HG03520 (cell line): ENCODE measurements around the gene GAA.
A peak's percentile ranks its signal among the peaks of the same experiment; 100 is the strongest.
"Not testable (repeated sequence)": the region's sequence is repeated elsewhere in the genome, so short reads cannot be mapped to it uniquely, and the experiment has no call there.

ENCODE experiments used
- ATAC-seq: cut with Tn5 transposase; IDR thresholded peaks from one replicate; pipeline ENCODE4 v1.9.1; 2021; ENCODE audit warnings: mild to moderate bottlenecking, moderate library complexity; ENCODE audit not compliant: unreplicated experiment

The GAA gene

GRCh38 chr17:80142929-80143328 is 41.5 kb downstream of the GAA start:
- no peak for ATAC-seq

DNA sequence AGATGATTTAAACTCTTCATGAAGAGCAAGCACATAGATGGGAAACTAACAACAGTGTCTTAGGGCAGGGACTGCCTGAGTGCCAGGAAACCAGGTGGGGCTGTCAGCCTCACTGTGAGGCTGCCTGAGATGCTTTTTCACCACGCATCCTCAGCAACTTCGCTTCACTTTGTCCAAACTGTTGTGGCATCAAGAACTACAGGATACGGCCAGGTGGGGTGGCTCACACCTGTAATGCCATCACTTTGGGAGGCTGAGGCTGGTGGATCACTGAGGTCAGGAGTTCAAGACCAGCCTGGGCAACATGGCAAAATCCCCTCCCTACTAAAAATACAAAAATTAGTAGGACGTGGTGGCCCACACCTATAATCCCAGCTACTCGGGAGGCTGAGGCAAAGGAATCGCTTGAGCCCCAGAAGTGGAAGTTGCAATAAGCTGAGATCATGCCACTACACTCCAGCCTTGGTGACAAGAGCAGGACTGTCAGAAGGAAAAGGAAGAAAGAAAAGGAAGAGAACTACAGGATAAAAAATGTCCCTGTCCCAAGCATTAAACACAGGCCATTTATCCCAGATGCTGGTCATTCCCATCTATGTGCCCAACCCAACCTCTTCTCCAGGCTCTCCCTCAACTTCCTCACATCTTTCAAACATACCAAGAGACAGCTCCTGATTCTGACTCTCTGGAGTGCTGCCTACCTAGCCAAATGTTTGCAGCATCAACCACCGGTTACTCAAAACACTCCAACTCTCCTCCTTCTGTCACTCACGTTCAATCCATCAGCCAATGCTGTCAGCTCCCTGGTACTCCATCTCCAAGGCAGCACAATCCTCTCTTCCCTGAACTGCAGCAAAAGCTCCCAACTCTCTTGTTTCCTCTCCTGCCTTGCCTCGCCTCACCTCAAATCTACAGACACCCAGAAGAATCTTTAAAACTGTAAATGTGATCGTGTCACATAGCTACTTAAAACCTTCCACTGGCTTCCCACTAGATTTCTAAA is 44.0 kb downstream of the GAA start:
- ATAC-seq: no peak

GRCh38 chr17:80146121-80147034 is 45.0 kb downstream of the GAA start:
- peak; percentile 26 for ATAC-seq

GRCh38 chr17:80147035-80147822 is 45.8 kb downstream of the GAA start, which contains the start of gene EIF4A3:
Gene EIF4A3 (minus strand): TSS chr17:80147128. CDS start chr17:80146961, 167 bp downstream.
- peak; percentile 74 for ATAC-seq

- ATAC-seq: no peak
Measured at GRCh38 chr17:80151333-80151732, 50.0 kb downstream of the GAA start.

DNA sequence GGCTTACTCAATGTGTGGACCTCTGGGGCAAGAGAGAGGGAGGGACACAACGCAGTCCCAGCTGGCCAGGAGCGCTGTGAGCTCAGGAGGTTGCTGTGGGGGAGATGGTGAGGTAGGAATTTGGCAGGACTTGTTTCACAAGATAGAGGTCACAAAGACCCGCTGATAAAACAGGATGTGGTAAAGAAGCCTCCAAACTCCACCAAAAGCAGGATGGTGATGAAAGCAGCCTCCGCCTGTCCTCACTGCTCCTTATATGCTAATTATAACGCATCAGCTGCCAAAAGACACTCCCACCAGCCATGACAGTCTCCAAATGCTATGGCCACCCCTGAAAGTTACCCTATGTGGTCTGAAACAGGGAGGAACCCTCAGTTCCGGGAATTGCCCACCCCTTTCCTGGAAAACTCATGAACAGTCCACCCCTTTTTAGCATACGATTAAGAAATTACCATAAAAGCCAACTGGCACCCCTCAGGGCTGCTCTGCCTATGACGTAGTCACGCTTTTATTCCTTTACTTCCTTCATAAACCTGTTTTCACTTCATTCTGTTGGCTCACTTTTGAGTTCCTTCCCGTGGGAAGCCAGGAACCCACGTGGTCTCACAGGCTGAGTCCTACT is 50.8 kb downstream of the GAA start:
- ATAC-seq: no peak

- no peak for ATAC-seq
Measured at GRCh38 chr17:80153004-80153403, 51.6 kb downstream of the GAA start.

DNA sequence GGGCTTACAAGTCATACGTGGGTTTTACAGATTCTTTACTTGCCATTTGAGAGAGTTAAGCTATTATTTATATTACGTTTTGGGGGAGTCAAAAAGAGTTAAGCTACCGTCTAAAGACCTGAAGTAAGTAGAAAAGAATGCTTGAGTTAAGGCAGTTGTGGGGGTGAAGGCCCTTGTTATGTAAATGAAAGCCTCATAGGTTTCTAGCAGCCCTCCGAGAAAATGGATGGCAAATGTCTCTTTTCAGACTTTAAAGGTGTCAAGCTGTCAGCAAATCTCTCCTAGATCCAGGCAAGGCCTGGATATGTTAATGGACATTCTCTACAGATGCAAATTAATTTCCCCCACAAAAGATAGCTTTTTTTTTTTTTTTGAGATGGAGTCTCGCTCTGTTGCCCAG is 52.8 kb downstream of the GAA start:
- ATAC-seq: no peak

DNA sequence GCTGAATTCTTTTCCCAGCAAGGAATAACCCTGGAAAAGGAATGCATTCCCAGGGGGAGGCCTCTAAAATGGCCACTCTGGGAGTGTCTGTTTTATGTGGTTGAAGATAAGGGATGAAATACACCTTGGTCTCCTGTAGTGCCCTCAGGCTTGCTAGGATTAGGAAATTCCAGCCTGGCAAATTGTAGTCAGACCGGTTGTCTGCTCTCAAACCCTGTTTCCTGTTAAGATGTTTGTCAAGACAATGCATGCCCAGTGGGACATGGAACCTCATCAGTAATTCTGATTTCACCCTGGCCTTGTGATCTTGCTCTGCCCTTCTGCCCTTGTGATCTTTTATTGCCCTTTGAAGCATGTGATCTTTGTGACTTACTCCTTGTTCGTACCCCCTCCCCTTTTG is 54.2 kb downstream of the GAA start:
- not testable (repeated sequence) for ATAC-seq

DNA sequence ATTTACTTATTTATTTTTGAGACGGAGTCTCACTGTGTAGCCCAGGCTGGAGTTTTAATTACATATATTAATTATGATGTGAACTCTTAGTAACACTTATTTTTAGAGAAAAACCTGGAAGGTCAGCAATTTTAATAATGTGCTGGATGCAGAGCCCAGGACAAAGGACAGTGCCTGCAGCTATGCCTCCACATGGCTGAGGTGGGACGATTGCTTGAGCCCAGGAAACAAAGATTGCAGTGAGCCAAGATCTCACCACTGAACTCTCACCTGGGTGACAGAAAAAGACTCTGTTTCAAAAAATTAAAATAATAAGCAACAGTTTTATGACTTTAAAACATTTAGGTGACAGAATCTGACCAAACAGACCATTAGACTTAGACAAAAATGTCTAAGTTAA is 57.5 kb downstream of the GAA start:
- no peak for ATAC-seq

DNA sequence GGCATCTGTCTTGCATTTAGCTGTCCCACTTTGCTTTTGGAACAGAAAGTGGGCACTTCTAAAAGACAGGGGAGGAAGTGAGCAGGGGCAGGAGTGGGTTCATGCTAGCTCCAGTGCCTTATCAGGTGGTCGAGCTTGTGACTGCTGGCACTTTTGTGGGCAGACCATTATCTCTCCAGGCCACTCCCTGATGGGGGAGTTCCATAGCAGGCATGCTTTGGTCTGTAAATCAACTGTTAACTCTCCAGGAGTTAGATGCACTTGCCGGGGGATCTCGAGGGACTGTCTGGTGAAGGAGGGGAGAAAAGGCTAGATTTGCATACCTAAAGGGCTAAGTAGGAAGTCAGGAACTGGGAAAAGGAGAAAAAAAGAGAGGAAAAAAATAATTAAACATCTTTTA is 59.2 kb downstream of the GAA start:
- no peak for ATAC-seq

DNA sequence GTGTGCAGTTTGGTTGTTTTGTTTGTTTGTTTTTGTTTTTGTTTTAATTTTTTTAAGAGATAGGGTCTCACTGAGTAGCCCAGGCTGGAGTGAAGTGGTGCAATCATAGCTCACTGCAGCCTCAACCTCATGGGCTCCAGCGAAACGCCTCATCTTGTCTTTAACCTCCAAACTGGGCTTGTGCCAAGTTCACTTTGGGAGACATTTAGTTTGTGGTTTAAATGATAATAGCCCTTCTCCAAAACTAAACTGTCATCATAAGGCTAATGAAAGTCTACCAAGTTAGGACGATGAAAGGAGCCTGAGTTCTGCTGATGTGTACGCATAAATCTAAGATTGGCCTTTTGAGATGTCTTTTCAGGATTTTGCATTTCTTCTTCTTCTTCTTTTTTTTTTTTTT is 62.0 kb downstream of the GAA start:
- no peak for ATAC-seq

- no peak for ATAC-seq
Measured at GRCh38 chr17:80164185-80164584, 62.8 kb downstream of the GAA start.

GRCh38 chr17:80166446-80166845 is 65.1 kb downstream of the GAA start:
- ATAC-seq: no peak

- no peak for ATAC-seq
Measured at GRCh38 chr17:80168371-80168770, 67.0 kb downstream of the GAA start.

DNA sequence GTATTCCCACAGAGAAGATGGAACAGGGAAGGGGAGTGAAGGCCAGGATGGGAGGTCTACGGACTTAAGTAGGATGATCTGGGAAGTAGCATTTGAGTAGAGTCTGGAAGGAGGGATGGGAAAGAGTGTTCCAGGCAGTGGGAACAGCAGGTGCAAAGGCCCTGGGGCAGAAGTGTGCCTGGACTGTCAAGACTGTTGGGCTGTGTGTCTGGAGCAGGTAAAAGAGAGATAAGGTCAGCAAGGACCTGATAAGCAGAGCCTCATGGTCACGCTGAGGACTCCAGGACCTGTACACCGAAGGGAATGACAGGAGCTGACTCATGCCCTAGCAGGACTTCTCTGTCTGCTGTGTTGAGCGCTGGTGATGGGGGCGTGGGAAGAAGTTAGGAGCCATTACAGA is 67.7 kb downstream of the GAA start:
- ATAC-seq: no peak
